GM19438 (cell line): Measurements from ENCODE around the gene ALDH4A1.

Experiments used
- ATAC-seq: cut with Tn5 transposase; IDR thresholded peaks from one replicate; pipeline ENCODE4 v1.9.1; 2021; ENCODE audit warnings: low read depth; ENCODE audit not compliant: unreplicated experiment

Gene ALDH4A1

DNA sequence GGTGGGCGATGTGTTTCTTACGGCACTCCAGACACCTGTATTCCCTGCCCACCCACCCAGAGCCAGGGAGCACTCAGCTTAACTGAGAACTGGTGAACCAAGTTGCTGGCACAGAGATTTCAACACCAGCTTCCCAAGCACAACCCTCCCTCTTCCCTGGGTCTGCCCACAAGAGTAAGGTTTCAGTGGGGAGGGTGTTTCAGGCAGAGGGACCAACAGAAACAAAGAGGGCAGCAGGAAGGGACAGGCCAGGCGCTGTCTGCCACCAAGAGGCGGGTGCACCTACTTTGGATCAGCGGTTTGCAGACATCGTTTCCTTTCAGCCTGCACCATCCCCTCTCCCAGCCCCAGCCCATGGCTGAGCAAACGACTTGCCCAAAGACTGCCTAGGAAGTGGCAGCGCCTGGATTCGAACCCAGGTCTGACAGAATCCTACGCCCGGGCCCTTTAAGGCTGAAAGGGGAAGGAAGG, 21.9 kb upstream of the ALDH4A1 start:
- no peak for ATAC-seq

DNA sequence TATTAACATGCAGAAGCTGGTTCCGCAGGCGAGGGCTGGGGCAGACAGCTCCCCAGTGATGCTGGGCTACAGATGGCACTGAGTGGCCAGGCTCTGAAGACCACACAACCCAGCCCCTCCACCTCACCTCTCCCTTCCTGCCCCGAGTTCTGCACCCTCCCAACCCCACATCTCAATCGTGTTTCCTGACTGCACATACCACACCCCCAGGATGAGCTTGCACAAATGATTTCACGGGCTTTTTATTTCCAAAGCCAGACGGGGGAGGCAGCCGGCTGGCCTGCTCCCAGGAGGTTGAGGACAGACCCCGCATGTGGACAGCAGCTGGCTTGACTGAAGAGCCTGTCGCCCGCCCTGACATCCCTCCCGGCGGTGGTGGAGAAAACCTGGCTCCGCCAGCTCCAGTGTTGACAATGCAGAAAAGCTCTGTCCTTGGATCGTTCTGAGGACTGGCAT, 21.4 kb upstream of the ALDH4A1 start:
- ATAC-seq = no peak

DNA sequence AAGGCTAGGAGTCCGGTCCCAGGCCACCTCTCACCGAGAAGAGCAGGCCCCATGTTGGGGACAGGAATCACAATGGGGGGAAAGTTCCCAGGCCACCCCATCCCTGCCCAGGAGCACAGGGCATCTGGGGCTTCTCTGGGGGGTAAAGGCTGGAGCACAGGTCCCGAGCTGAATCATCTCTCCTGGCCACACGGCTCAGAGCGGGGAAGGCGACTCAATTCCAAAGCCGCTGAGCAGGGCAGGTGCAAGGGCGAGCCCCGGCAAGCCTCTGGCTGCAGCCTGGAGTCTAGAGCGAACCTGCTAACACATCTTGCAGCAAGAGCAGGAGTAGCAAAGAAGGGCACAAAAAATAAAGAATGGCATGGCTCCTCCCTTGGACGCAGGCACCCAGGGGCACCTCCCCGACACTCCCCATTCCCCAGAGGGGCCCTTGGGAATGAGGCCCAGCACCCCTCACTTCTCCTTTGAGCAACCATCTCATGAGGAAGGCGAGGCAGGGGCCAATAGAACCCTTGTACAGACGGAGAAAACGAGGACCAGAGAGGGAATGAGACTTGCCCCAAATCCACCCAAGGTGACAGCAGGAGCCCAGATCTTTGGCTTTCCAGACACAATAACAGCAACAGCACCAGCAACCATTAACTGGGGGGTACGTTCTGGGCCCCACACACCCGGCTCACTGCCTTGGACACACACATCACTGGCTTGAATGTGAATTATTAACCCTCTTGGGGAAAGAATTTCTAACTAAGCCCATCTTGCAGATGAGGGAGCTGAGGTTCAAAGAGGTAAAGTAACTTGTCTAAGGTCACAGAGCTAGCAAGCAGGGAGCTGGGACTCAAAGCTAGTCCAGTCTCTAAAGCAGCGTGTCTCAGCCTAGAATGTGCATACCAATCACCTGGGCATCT, 20.7 kb upstream of the ALDH4A1 start:
- ATAC-seq = no peak

DNA sequence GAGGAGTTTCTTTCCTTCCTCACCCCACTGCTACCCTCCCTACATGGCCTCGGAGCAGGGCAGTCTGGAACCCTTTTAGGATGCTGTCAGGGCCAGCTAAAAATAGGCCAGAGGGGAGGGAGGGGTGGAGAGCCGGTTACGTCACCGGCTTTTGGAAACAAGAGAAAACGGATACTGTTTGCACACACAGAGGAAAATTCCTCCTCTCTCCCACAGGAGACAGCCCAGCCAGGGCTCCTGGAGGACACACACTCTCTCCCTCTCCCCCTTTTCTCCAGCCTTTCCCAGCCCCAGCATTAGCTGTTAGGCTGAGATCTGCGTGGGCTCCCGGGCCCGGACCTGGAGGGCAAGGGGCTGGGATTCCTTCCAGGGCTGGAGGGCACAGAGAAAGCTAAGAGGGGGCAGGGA, 20.0 kb upstream of the ALDH4A1 start:
- ATAC-seq = no peak

DNA sequence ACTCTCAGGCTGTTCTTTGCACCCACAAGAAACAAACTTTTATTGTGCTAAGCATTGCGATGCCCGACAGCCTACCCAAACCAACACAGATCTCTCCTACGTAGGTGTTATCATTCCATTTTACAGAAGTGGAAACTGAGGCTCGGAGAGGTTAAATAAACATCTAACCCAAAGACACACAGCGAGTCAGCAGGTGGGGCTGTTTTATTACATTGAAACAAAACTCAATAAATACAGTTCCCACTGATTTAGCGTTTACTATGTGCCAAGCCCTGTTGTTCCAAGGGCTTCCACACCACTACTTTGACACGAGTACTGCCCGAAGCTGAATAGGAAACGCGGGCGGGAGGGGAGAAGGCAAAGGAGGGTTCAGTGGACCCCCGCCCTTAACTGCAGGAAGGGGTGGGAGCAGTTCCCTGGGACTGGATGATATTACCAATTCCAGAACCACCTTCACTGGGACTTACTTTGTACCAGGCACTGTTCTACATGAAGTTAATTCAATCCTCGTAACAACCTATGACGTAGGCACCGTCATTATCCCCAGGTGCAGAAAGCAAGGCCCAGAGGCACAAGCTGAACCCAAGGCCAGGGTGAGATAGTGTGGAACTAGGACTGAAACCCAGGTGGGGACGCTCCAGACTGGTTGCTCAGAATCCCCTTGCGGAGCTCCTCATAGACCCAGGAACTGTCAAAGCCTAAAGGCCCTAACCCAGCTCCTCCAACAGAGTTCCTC, 19.3 kb upstream of the ALDH4A1 start:
- no peak for ATAC-seq

DNA sequence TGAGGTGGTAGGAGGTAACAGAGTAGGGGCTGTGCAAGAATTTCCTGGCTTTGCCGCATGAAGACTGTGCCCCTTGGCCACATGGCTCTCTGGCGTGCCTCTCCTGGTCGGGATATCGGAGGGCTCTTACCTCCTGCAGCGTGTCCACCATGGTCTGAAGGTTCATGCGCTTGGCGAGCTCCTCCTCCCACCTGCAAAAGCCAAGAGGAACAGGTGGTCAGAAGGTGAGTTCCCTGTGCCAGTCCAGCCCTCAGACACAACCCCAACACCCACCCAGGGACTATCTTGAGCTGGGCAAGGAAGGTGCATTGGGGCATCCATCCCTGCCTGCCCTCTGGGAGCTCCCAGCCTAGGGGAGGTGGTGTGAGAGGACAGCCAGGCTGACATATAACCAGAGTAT, 18.6 kb upstream of the ALDH4A1 start:
- no peak for ATAC-seq

DNA sequence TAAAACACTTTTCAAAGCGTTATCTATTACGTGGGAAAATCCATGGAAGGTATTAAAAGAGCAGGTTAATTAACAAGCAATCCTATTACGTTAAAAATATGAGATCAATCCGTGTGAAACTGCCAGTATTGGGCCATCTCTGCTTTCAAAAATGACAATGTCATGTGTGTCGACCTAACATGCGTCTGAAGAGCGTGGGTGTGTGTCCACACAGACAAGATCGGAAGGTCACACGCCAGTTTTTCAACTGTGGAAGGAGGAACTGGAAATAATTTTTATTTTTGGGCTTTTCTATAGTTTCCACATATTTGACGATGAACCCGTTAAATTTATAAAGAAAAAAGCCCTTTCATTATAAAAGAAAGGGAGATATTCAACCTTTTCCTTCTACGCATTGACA, 17.6 kb upstream of the ALDH4A1 start:
- ATAC-seq = no peak

DNA sequence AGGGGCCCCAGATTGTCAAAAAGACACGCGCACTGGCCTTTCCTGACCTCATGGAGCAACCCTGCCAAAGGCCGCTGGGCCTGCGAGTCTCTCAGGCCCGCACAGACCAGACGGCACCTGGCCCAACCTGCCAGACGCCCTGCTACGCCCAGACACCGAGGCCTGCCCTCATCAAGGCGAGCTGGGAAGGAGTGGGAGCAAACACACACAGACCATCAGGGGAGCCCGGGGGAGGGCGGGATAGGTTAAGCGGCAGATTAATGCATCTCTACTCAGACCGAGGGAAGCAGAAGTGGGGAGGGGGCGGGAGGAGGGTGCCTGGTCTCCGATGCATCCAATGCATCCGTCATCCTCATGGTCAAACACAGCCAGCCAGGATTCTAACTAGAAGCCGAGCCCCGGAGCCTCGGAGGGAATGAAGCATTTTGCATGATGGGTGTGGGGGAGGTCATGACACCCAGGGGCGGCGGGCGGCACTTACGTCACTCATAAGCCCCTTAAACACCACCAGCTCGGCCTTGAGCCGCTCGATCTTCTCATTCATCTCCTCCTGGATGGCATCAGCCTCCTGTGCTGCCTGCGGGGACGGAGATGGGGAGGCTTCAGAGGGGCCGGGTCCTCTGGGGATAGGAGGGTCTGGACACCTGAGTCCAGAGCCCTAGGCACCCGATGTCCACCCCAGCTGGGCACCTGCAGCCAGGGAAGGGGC, 17.0 kb upstream of the ALDH4A1 start:
- no peak for ATAC-seq

DNA sequence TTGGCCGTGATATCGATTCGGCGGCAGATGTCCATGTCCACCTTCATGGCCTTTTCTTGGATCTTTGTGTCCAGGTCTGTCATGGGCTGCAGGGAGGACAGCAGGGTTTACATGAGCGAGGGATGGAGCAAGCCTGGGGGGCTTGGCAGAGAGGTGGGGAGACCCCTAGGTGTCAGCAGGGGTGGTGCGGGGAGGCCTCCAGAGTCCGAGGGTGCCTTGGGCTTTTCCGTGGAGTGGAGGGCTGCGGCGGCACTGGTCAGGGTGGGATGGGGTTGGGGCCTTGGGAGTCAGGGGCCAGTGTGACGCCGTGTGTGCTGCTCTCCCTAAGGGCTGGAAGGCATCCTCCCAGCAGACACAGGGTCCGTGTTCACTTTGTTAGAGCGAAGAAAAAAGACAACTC, 16.1 kb upstream of the ALDH4A1 start:
- no peak for ATAC-seq

DNA sequence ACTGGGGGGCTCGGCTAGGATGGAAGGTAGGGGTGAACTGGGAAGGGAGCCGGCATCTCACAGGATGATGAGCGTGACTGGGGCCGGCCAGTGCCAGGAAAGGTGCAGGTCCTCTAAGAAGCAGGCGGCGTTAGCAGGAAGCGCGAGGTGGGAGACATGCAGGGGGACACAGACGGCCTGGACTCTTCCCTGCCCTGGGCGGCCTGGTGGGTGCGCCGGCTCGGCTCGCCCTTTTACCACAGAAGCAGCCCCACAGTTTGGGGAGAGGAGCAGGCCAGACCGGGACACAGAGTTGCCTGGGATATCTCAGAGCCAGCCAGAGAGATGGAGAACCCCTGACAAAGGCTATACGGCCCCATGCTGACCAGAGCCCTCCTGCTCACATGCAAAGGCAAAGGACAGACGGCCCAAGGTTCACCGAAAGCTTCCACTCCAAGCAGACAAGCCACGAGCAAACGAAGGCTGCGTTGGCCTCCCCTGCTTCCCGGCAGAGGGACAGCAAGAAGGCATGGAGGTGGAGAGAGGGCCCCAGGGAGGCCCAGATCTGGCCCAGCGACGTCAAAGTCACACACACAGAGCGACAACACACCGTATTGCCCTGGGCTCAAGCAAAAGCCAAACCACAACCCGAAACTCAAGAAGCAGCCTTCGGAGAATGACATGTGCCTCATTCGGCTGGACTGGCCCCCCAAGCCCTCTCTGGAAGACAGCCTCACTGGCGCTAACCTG, 14.9 kb upstream of the ALDH4A1 start:
- no peak for ATAC-seq

DNA sequence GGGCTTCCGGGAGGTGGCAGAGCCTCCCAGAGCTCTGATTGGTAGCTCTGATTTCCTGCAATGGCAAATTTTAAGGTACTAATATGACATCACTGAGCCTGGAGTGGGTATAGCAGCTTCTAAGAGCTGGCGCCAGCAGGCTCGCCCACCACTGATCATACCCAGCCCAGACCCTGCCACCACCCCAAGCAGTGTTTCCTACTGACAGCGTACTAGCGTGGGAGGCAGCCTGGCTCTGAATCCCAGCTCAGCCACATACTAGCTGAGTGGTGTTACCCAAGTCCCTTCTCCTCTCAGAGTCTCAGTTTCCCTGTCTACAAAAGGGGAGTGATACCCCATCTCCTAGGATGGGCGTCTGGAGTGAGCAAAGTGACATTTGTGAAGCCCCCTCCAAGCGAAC, 13.0 kb upstream of the ALDH4A1 start:
- ATAC-seq = no peak

DNA sequence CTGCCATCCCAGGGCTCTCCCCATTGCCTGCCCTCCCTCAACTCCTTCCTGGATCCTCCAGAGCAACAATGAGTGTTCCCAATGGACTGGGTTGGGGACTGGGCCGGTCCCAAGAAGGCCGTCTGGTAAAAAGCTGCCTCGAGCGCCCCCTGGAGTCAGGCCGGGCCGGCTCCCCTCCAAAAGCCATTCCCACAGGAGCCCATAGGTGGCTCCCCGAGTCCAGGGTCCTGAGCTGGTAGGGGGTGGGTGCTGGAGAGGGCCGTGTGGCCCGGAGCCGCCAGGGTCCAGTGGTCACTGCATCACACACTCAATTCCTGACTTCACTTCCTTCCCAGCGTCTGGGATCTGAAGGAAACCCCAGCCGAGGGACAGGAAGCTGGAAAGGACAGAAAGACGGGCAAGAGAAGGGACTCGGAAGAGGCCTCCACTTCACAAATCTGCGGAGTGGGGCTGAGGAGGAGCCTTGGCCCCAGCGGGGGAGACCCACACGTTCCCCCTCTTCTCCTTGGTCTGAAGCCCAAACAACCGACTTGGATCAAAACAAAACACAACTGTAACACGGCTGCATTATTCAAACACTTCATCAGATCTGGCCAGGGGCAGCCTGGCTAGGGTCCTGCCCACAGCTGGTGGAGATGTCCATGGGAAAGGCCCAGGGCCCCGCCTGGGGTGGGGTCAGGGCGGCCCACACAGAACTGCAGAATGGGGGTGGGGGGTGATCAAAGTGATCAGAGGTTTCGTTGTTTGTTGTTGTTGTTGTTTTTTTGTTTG, 10.9 kb upstream of the ALDH4A1 start:
- ATAC-seq = no peak

DNA sequence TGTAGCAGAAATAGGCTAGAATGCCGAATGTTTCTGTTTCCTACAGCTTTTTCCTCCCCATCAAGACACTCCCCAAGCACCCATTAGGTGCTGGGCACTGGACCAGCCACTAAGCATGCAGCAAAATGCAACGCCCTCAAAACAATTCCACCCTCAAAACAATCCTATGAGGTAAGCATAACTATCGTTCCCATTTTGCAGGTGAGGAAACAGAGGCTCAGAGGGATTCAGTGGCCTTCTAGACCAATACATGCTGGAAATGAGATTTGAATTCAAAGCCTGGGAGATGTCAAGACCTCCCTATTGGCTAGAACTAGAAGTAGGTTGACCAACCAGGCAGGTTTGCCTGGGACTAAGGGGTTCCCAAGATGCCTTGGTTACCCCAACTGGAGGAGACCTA, 10.2 kb upstream of the ALDH4A1 start:
- ATAC-seq = no peak

DNA sequence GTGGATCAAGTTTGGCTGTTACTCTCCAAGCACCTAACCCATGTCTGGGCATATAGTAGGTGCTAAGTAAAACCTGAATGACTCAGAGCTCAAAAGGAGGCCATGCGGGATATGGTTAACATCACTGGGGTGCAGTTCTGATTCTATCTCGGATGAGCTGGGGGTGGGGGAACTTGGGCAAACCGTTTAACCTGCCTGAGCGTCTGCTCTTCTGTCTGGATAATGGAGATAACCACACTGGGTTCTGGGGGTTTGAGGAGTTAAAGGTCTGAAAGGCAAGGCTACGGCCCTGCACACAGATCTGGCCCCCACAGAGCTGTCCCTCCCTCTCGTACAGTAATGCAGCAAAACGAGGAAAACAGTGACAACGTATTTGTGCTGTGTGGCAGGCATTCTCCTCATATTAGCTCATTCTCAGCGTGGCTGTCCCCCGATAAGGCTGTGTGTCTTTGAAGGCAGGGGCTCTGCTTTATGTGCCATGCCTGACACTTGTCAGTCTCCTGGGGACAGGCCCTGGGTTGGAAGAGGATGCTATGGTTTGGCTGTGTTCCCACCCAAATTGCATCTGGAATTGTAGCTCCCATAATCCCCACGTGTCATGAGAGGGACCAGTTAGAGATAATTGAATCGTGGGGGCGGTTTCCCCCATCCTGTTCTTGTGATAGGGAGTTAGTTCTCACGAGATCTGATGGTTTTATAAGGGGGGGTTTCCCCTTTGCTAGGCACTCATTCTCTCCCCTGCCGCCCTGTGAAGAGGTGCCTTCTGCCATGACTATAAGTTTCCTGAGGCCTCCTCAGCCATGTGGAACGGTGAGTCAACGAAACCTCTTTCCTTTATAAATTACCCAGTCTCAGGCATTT, 6.8 kb upstream of the ALDH4A1 start:
- ATAC-seq = no peak

DNA sequence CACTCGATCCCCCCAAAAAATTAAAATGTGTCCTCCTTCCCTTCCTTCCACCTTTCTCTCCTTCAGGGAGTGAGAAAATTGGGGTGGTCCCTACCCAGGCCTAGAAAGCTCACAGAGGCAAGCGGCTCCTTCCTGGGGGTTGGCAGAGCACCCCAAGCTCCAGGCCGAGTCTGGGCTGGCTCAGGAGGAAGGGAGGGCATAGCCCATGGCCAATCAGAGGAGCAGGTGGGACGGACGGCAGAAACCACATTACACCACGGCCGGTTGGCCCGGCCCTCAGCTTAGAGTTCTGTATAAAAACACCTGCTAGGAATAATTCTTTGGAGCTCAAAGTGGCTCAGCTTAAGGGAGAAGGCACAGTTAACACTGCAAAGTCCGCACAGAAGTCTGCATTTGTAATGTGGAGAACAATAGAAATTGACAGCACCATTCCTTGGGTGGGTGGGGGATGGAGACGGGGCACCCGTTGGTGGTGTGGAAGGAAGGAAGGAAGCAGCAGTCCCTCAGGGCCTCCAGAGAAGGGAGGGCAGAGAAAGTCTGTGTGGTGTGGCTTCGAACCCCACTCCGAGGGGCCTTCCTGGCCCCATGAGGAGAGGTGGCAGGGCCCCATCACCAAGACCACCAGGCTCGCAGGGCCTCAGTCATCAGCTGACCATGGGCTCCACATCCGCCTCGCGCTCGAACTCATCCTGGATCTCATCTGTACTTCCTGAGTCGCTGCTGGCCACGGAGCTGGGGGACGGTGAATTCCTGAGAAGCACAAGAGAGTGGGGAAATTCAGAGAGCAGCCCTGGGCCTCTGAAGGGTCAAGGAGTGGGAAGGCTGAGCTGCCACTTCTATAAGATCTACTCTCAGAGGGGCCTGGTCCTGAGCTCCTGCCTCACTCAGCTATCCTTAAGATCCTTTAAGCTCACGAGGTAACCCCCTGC, 5.8 kb upstream of the ALDH4A1 start:
- ATAC-seq = no peak

DNA sequence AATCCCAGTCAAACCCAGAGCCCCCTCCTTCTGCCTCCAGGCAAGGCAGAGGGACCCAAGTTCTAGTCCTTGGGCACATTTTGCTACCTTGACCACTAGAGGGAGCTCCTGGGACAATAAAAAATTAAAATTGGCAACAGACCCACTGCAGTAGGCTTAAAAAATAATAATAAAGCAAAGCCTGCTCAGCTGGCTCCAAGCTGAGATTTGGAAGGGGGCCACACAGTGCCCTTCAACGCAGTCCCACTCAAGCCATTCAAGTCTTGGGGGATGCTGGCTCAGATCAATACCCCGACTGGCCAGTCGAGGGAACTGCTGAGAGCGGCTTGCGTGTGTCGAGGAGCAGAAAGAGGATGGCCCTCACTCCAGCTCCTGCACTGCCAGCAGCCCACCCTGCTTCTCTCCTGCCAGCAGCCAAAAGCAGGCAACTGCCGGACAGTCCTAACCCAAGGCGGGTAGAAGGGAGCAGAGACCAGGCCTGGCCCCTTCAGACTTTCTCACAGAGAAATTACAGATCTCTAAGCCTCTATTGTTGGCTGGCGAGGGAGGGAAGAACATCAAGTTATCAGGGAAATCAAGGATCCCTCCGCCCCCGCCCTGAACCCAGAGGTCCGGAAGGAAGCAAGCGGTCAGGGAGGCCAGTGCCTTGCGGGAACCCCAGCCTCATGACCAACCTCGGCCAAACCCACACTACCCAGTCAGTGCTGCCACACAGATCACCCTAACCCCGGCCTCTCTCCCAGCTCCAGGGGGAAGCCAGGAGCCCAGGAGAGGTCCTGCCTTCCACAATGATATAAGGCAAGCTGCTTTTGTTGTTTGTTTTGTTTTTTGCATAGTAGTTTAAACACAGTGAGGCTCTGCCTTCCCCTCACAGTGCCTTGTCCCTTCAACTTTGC, 4.9 kb upstream of the ALDH4A1 start:
- no peak for ATAC-seq

DNA sequence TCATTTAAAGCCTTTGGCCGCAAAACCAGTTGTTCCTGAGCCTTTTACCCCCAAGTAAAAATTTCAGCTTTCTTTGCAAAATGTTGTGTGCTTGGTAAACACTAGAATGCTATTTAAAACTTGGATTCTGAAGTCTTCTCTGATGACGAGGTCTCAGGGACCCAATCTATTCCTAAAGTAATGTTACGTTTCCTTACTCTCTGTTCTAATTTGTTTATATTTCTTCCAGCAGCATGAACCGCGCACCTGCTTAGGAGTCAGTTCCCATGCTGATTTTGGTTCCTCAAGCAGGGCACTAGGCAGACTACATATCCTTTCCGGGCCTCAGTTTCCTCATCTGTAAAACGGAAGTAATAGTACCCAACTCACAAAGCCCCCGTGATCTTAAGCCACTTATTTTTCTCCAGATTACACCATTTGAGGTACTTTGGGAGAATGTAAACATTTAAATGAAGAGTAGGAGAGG, 969 bp upstream of the ALDH4A1 start:
- ATAC-seq = no peak
